Prostate gland (tissue), 2 donors: ENCODE measurements around the gene KLHDC9.

ENCODE experiments used
- POLR2A ChIP-seq: fragments of 450-650 bp; IDR thresholded peaks from one replicate; pipeline ENCODE4 v1.6.1; 2016; ENCODE audit warnings: antibody characterized with exemption, mild to moderate bottlenecking
- POLR2AphosphoS5 ChIP-seq: sonication (generic); formaldehyde crosslinking; IDR thresholded peaks from one replicate; pipeline ENCODE4 v1.6.1; 2017; ENCODE audit warnings: antibody characterized with exemption
- TF ChIP-seq, protein P1 (sequence below), 4 experiments: fragments of 200-600 bp in 2 of 4; fragments of 450-650 bp in 2 of 4; sonication (generic) in 2 of 4; IDR thresholded peaks; 1 replicate in 3 of 4; 2 replicates in 1 of 4; pipeline ENCODE4 v1.5.1; 2016 to 2019; ENCODE audit warnings: antibody characterized with exemption in 4 of 4, mild to moderate bottlenecking in 2 of 4, moderate library complexity in 2 of 4

DNA sequence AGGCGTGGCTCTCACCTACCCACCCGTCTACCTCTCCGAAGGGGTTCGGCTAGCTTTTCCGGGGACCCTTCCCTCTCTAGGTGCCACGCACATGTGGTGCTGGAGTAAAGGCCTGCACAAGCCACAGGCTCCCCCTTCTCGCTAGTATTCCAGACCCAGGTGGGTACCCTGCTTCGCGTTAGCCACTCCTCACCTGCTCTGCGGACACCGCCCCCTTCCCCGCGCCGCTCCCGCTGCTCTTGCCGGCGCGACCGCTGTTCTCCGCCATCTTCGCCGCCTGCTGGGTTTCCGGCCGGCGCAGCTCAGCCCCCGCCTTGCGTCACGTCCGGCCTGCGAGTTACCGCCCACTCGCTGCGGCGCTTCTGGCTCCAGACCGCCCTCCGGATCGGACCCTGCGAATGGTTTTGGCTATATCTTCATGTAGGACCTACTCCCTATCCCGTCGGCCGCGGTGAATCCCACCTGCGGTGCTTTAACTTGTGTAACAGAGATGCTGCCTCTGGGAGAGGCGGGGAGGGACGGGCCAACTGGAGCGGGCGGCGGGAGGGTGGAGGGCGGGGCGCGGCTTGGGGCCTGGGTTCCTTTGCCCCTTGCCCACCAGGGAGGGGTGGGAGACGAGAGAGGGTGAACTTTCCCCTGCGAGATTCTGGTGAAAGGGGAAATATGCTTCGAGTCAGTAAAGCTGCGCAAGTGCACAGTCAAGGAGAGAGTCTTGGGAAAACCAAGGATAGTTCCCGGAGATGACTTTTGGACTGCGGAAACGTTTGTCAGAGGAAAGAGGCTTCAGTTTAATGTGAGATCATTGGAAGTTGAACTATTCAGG is 19.8 kb downstream of the KLHDC9 start, which contains the start of the genes NIT1 and PFDN2:
- TF ChIP-seq POLR2A (peak; percentile 78), POLR2AphosphoS5 (peak; percentile 87)
- TF ChIP-seq, protein P1, sequence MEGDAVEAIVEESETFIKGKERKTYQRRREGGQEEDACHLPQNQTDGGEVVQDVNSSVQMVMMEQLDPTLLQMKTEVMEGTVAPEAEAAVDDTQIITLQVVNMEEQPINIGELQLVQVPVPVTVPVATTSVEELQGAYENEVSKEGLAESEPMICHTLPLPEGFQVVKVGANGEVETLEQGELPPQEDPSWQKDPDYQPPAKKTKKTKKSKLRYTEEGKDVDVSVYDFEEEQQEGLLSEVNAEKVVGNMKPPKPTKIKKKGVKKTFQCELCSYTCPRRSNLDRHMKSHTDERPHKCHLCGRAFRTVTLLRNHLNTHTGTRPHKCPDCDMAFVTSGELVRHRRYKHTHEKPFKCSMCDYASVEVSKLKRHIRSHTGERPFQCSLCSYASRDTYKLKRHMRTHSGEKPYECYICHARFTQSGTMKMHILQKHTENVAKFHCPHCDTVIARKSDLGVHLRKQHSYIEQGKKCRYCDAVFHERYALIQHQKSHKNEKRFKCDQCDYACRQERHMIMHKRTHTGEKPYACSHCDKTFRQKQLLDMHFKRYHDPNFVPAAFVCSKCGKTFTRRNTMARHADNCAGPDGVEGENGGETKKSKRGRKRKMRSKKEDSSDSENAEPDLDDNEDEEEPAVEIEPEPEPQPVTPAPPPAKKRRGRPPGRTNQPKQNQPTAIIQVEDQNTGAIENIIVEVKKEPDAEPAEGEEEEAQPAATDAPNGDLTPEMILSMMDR (IDR thresholded peaks at IDR 0.05), result peak in 2 of 4 experiments; percentile 31 to 35
